GM19372 (cell line): ENCODE results near the gene NR2C2.
"Not testable (repeated sequence)": the region's sequence is repeated elsewhere in the genome, so short reads cannot be mapped to it uniquely, and the experiment has no call there.

Experiments
- ATAC-seq: cut with Tn5 transposase; IDR thresholded peaks from one replicate; pipeline ENCODE4 v1.9.1; 2021; ENCODE audit warnings: mild to moderate bottlenecking, low read depth, moderate library complexity; ENCODE audit not compliant: unreplicated experiment

The NR2C2 gene

DNA sequence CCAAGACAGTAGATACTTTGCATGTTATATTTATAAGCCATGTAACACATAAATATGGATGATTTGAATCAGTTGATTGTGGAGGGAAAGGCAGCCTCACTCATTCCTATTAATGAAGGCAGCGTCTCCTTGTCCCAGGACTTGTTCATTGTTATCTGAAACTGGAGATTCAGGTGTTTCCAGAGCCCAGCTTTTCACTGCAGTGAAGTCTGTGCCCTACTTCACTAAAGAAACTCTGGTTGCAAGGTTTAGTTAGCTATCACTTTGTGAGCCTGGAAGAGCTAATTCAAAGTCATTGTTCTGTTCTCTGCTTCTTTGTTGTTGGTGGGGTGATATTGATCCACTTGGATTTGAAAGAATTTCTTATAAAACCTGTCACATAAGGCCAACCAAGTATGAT lies 9.8 kb downstream of the NR2C2 start:
- ATAC-seq, result no peak

GRCh38 chr3:14957925-14958324 lies 10.5 kb downstream of the NR2C2 start:
- no peak for ATAC-seq

GRCh38 chr3:14959359-14959943 lies 12.1 kb downstream of the NR2C2 start:
- ATAC-seq, result no peak

GRCh38 chr3:14962762-14963161 lies 15.4 kb downstream of the NR2C2 start:
- ATAC-seq, result no peak

GRCh38 chr3:14967285-14967684 lies 19.9 kb downstream of the NR2C2 start:
- no peak for ATAC-seq

DNA sequence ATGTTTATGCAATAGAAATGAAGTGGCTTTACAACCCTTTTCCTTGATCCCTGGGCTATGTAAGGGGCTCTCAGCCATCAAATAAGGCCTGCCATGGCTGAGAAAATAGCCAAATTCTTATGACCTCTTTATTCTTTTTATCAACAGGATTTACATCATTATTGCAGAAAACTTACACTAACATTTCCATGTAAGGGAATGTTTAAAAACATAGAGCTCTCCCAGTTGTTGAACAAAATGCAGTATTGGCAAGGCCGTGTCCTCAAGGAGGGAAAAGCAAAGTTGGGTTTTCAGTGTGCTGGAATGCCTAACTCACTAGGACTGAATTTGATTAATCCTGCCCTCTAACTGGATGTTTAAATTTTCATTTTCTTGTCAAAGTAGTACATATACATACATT lies 22.3 kb downstream of the NR2C2 start:
- ATAC-seq, result no peak

GRCh38 chr3:14976317-14976716 lies 28.9 kb downstream of the NR2C2 start:
- no peak for ATAC-seq

DNA sequence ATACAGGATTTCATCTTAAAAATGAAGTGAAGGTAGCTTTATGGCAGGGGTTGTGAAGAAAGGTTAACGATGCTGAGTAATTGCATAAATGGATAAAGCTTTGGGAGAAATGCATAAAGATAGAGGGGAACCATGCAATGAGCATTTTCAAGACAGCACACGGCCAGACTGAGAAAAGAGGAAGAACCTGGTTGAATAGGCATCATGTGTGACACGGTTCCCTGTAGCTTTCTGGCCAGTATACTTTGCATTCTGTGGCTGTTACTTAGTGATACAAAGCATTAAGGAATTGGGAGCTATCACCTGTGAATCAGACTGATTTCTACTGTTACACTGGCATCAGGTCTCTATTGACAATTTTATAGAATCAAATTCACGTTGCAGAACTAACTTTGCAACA lies 33.3 kb downstream of the NR2C2 start:
- no peak for ATAC-seq

- no peak for ATAC-seq
Observed at GRCh38 chr3:14984581-14985113, 37.3 kb downstream of the NR2C2 start.

DNA sequence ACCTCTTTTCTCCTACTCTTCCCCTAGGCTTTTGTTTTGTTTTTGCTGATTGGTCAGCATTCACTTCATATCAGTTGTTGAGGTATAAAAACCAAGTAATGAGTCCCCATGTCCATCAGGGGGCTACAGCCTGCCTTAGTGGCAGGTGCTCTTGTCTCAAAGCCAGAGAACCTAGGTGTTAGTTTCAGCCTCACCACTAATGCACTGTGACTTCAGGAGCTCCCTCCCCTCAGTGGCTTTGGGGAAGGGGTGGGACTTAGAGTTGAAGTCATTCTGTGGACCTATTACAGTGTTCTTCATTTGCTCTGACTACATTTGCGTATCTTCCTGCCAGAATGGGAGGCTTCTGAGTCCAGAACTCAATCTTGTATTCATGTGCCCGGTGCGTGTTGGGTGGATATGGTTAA lies 41.6 kb downstream of the NR2C2 start:
- peak; percentile 99 for ATAC-seq

GRCh38 chr3:14989943-14990779 lies 42.8 kb downstream of the NR2C2 start:
- no peak for ATAC-seq

GRCh38 chr3:14990780-14991148 lies 43.4 kb downstream of the NR2C2 start:
- ATAC-seq, result no peak

DNA sequence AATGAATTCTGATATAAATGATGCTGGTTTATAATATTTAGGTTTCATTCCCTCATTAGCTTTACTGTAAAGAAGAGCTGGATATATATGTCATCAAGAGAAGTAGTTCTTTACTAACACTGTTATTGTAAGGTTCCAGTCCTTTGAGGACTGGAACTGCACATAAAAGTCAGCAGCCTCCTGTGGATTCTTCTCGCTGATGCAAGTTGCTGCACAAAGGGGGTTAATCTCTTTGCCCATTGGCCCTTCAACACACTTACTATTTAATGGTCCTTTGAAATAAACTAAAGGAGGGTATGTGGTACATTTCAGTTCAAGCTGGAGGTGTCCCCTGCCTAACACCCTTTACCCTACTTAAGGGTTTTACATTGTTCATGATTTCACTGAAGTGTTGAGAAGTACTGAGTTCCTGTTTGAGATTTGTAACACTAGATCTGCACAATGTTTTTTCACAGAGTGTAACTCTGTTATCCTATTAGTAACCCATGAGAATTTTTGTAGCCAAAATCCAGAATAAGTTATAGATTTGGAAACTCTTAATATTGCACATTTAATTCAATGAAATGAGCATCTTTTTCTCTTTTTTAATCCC lies 43.9 kb downstream of the NR2C2 start:
- no peak for ATAC-seq

GRCh38 chr3:14991818-14992612 lies 44.6 kb downstream of the NR2C2 start:
- ATAC-seq, result no peak

- no peak for ATAC-seq
Observed at GRCh38 chr3:14997941-14998340, 50.6 kb downstream of the NR2C2 start.

- ATAC-seq, result not testable (repeated sequence)
Observed at GRCh38 chr3:14999182-14999581, 51.8 kb downstream of the NR2C2 start.

DNA sequence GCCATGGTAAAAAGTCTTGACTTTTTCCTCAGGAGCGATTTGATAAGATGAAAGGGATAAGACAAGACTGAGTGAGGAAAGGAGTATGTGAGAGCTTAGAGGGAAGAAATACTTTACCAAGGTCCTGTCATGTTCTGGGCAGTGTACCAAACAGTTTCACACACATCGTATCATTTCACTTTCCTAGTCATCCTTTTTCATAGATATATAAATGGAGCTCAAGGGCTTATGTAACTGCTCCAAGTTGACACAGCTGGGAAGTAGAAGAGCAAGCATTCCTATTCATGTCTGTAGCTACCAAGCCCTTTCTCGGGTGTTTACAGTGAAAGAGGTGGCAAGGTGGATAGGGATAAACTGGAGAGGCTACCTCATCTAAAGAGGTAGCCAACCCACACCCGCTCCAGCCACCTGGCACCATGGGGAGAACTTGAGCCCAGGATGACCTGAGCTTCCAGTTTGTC lies 60.3 kb downstream of the NR2C2 start:
- no peak for ATAC-seq

GRCh38 chr3:15009167-15009566 lies 61.8 kb downstream of the NR2C2 start:
- ATAC-seq, result no peak

GRCh38 chr3:15010664-15011063 lies 63.3 kb downstream of the NR2C2 start:
- no peak for ATAC-seq

- no peak for ATAC-seq
Observed at GRCh38 chr3:15011174-15011573, 63.8 kb downstream of the NR2C2 start.
